Endothelial cell of umbilical vein (primary cell): Measurements from ENCODE around the gene CSMD2. TPM values are rescaled to one million over a fixed set of nuclear protein-coding genes. Genes with fewer than 3 reads are reported as not detected.

Experiments used
- BruUV-seq: library from RNA; stranded (reverse); fragments of 400-500 nt; replicated peaks from 2 replicates; lab custom pipeline; 2021; lab: Mats Ljungman, UMichigan
- CTCF ChIA-PET: fragments of 300-600, 350-600 bp; sonication (Branson Sonifier 250); formaldehyde crosslinking; loops from one replicate; lab custom pipeline; 2021; ENCODE audit warnings: antibody characterized with exemption, inconsistent platforms; lab: Charles Lee
- POLR2A ChIA-PET: fragments of 300-600, 350-600 bp; sonication (Branson Sonifier 250); formaldehyde crosslinking; loops from one replicate; lab custom pipeline; 2021; ENCODE audit warnings: antibody characterized with exemption, inconsistent platforms; lab: Charles Lee
- DNase-seq: peaks from one replicate; pipeline ENCODE4 v3.0.0-alpha.2; 2011; ENCODE audit warnings: low read depth, low spot score
- FAIRE-seq: peaks from 2 replicates; lab custom pipeline; 2011; peaks lifted over from hg19 to GRCh38; lab: Jason Lieb, UNC
- H2AFZ ChIP-seq: 2 replicates; pipeline ENCODE4 v1.6.0; 2012; ENCODE audit warnings: low read depth, low read length, control low read depth, inconsistent platforms
- H3K27ac ChIP-seq: 2 replicates; pipeline ENCODE4 v1.5.1; 2011; ENCODE audit warnings: low read depth, mild to moderate bottlenecking, control low read depth, low read length, moderate library complexity; ENCODE audit not compliant: insufficient read depth
- H3K27me3 ChIP-seq, 2 experiments: 2 replicates each; pipeline versions ENCODE4 v1.6.0 to v1.6.1; 2011; ENCODE audit warnings: low read length in 2 of 2, mixed read lengths in 1 of 2; ENCODE audit not compliant: control insufficient read depth in 2 of 2, insufficient read depth in 2 of 2
- H3K36me3 ChIP-seq, 2 experiments: 2 replicates in 1 of 2; 3 replicates in 1 of 2; pipeline ENCODE4 v1.5.1; 2011; ENCODE audit warnings: low read length in 2 of 2, mild to moderate bottlenecking in 1 of 2, moderate library complexity in 1 of 2; ENCODE audit not compliant: control insufficient read depth in 2 of 2, insufficient read depth in 2 of 2; ENCODE audit errors: extremely low read depth in 1 of 2
- H3K4me1 ChIP-seq: 3 replicates; pipeline ENCODE4 v1.5.1; 2011; ENCODE audit warnings: mild to moderate bottlenecking, low read length; ENCODE audit not compliant: control insufficient read depth, insufficient read depth; ENCODE audit errors: extremely low read depth
- H3K4me2 ChIP-seq: 2 replicates; pipeline ENCODE4 v1.6.1; 2011; ENCODE audit warnings: low read length, control low read depth, mixed read lengths; ENCODE audit not compliant: insufficient read depth
- H3K4me3 ChIP-seq, 3 experiments: fragments of 200-600 bp in 1 of 3; sonication (generic), shearing (Covaris generic) in 1 of 3; replicated peaks in 1 of 3; 2 replicates each; pipeline ENCODE4 v1.5.1; 2011 to 2016; ENCODE audit warnings: control low read depth in 3 of 3, low read length in 3 of 3, mild to moderate bottlenecking in 2 of 3, inconsistent platforms in 1 of 3, low read depth in 1 of 3, moderate library complexity in 1 of 3; ENCODE audit not compliant: insufficient read depth in 1 of 3
- H3K79me2 ChIP-seq: 2 replicates; pipeline ENCODE4 v1.6.0; 2012; ENCODE audit warnings: low read length, inconsistent platforms; ENCODE audit not compliant: control insufficient read depth, insufficient read depth
- H3K9ac ChIP-seq: replicated peaks from 2 replicates; pipeline ENCODE3; 2011; ENCODE audit warnings: low read length, control low read depth; ENCODE audit not compliant: insufficient read depth; ENCODE audit errors: extremely low read depth
- H3K9me1 ChIP-seq: replicated peaks from 3 replicates; pipeline ENCODE4 v1.6.0; 2011; ENCODE audit warnings: mild to moderate bottlenecking, low read length; ENCODE audit not compliant: control insufficient read depth, insufficient read depth; ENCODE audit errors: extremely low read depth
- H3K9me3 ChIP-seq: replicated peaks from 2 replicates; pipeline ENCODE4 v1.5.1; 2012; ENCODE audit warnings: low read length, inconsistent platforms; ENCODE audit not compliant: control insufficient read depth, insufficient read depth
- H4K20me1 ChIP-seq: replicated peaks from 2 replicates; pipeline ENCODE3; 2011; ENCODE audit warnings: mild to moderate bottlenecking, low read length; ENCODE audit not compliant: control insufficient read depth, insufficient read depth; ENCODE audit errors: extremely low read depth
- FOS ChIP-seq: IDR thresholded peaks from 2 replicates; pipeline ENCODE4 v1.6.1; 2011; ENCODE audit warnings: mild to moderate bottlenecking, low read length, moderate library complexity, borderline replicate concordance; ENCODE audit not compliant: insufficient read depth
- MYC ChIP-seq: IDR thresholded peaks from one replicate; pipeline ENCODE4 v1.6.1; 2011; ENCODE audit warnings: mild to moderate bottlenecking, low read depth, low read length
- POLR2A ChIP-seq: IDR thresholded peaks from 2 replicates; pipeline ENCODE4 v1.6.1; 2012; ENCODE audit warnings: low read depth, mild to moderate bottlenecking, control low read depth, low read length
- dilution Hi-C: fragments of 300-500 bp; cut with MboI; formaldehyde crosslinking; loops from one replicate; pipeline ENCODE4 v1.15.0; 2019; ENCODE audit warnings: low sequenced_read_pairs; ENCODE audit not compliant: extremely low pct_ligation_motif_present
- intact Hi-C: fragments of 100-400 bp; cut with micrococcal nuclease; formaldehyde crosslinking; loops from one replicate; pipeline ENCODE4 v1.10.0; 2022
- polyA plus RNA-seq, 4 experiments: library from polyadenylated mRNA; depleted of rRNA in 3 of 4; stranded (reverse) in 3 of 4; unstranded in 1 of 4; fragments of >200 nt; gene quantifications; 2 replicates each; pipeline versions ENCODE4 v1.2.1 to v1.2.3, GENCODE V29; 2011 to 2012; ENCODE audit warnings: missing spikeins in 1 of 4
- total RNA-seq: library from RNA; stranded (reverse); gene quantifications from 2 replicates; pipeline ENCODE4 v1.2.3, GENCODE V29; 2021

Gene CSMD2
- total and polyA plus RNA-seq, 2 donors (not counting 3 experiments of a cell fraction or from before 2014, with no cell fraction given) = under 0.01 TPM; not detected in 1

GRCh38 chr1:34167389-34167788, 2.4 kb upstream of the CSMD2 start:
- DNase-seq (no peak), FAIRE-seq (no peak)
- Histone ChIP-seq H4K20me1 (no peaks in the 10 kb centered on the region), H3K27ac (no peak overlapping the region), H3K27me3 (peaks cover 27 to 31% of the 10 kb centered on the region in 2 experiments), H3K9me3 (no peaks in the 10 kb centered on the region), H3K36me3 (no peaks in the 10 kb centered on the region), H3K4me3 (no peak overlapping the region), H3K9me1 (no peaks in the 10 kb centered on the region), H3K79me2 (no peaks in the 10 kb centered on the region), H3K4me1 (peaks cover 5% of the 10 kb centered on the region), H3K4me2 (no peak overlapping the region), H2AFZ (no peak overlapping the region), H3K9ac (no peak overlapping the region)
- no TSS peak for BruUV-seq
- ChIA-PET CTCF (no interaction called here), POLR2A (no interaction called here)
- intact Hi-C loops = no loop called here
- dilution Hi-C loops = no loop called here
- TF ChIP-seq MYC = no peak

- FAIRE-seq (no peak), DNase-seq (no peak)
- no TSS peak for BruUV-seq
- no peak overlapping the region for H2AFZ ChIP-seq
- no peaks in the 10 kb centered on the region for H4K20me1 ChIP-seq
- no peak overlapping the region for H3K4me2 ChIP-seq
- no peaks in the 10 kb centered on the region for H3K79me2 ChIP-seq
- no peak overlapping the region for H3K4me3 ChIP-seq
- no peak for TF ChIP-seq POLR2A
- no peak for TF ChIP-seq MYC
- TF ChIP-seq FOS = no peak
- ChIA-PET POLR2A (no interaction called here), CTCF (no interaction called here)
- H3K9me1 ChIP-seq = no peaks in the 10 kb centered on the region
- no peaks in the 10 kb centered on the region for H3K9me3 ChIP-seq
- dilution Hi-C loops (no loop called here), intact Hi-C loops (no loop called here)
- no peak overlapping the region for H3K9ac ChIP-seq
- H3K27ac ChIP-seq = no peak overlapping the region
- H3K27me3 ChIP-seq = peaks cover 29 to 31% of the 10 kb centered on the region in 2 experiments
- peaks cover 5% of the 10 kb centered on the region for H3K4me1 ChIP-seq
- no peaks in the 10 kb centered on the region for H3K36me3 ChIP-seq
These were observed 1.8 kb upstream of the CSMD2 start for GRCh38 chr1:34166625-34167361.
